HL-60/S4 treated with phorbol 12-myristate 13-acetate at 8.2 ng/mL for 4 days and 3 days (cell line): Measurements from ENCODE around the gene CHRM5.
"Not testable (repeated sequence)": the region's sequence is repeated elsewhere in the genome, so short reads cannot be mapped to it uniquely, and the experiment has no call there.

Experiments
- in situ Hi-C: fragments of 300-500 bp; cut with MboI; formaldehyde crosslinking; loops from 2 replicates; pipeline ENCODE4 v1.15.0; 2022; ENCODE audit warnings: low sequenced_read_pairs

The CHRM5 gene

DNA sequence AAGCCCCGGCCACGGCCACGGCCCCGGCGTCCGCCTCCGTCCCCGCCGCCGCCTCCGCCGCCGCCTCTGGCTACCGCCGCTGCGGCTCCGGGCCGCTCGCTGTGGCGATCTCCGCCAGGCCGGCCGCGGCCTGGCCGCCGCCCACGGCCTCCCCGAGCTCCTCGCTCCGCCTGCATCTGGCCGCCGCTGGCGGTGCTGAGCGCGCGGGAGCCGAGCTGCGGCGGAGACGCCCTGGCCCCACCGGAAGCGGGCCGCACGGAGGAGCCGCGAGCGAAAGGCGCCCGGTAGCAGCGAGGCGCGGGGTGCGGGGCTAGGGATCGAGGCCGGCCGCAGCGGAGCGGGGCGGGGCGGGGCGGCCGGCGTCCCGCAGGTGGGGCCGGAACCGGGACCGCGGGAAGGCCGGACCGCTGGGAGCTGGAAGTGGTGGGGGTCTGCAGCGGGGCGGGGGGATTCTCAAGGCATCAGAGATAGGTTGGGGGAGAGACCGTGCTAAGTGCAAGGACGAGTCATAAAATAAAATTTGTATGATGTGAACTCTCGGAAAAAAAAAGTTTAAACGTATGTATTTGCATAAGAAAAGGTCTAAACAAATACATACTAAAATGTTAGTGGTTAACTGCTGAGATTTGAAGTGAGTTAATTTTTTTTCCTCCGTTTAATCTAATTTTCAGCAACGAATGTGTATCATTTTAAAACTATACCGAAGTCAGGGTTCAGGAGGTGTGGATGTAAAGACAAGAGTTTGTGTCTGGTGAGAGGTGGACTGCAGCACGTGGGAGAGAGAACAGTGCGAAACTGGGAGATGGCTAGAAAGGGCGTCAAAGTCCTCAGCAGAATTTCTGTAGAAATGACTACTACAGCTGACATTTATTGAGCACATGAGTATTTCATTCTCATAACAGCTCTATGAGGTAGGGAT lies 70.8 kb downstream of the CHRM5 start, which contains the start of gene AVEN:
TSS of gene AVEN (minus strand) at position 334 of the 919 bp plus-strand sequence. CDS start at position 176, 158 bp downstream.
- in situ Hi-C loops = no loop called here

- in situ Hi-C loops = no loop called here
Observed at GRCh38 chr15:34039790-34040113, 71.5 kb downstream of the CHRM5 start.

- in situ Hi-C loops = no loop called here
Observed at GRCh38 chr15:34043391-34043790, 75.1 kb downstream of the CHRM5 start.

- in situ Hi-C loops = no loop called here
Observed at GRCh38 chr15:34043813-34044212, 75.5 kb downstream of the CHRM5 start.

DNA sequence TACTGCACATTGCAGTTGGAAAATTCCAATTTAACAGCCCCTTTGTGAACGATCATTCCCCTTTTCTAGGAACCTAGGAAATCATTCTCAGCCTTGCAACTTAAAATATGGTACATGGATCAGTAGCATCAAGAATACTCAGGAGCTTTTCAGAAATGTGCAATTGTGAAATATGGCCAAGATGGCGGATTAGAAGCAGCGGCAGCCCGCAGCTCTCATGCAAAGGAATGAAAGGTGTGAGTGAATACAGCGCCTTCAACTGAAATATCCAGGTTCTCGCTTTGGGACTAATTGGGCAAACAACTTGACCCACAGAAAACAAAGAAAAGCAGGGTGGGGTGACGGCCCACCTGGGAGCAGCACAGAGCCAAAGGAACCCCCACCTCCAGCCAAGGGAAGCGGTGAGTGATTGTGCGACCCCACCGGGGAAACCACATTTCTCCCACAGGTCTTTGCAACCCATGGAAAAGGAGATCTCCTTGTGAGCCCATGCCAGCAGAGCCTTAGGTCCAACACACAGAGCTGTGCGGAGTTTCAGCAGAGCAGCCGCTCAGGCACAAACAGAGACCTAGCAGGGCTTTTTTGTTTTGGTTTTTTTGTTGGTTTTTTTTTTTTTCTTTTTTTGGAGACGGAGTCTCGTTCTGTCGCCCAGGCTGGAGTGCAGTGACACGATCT lies 78.3 kb downstream of the CHRM5 start:
- in situ Hi-C loops = no loop called here

GRCh38 chr15:34047893-34048775 lies 79.8 kb downstream of the CHRM5 start:
- in situ Hi-C loops = no loop called here

DNA sequence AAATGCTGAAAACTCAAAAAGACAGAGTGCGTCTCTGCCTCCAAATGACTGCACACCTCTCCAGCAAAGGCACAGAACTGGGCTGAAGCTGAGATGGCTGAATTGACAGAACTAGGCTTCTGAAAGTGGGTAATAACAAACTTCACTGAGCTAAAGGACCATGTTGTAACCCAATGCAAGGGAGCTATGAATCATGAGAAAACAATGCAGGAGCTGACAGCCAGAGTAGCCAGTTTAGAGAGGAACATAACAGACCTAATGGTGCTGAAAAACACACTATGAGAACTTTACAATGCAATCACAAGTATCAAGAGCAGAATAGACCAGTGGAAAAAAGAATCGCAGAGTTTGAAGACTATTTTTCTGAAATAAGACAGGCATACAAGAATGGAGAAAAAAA lies 80.8 kb downstream of the CHRM5 start:
- in situ Hi-C loops = no loop called here

DNA sequence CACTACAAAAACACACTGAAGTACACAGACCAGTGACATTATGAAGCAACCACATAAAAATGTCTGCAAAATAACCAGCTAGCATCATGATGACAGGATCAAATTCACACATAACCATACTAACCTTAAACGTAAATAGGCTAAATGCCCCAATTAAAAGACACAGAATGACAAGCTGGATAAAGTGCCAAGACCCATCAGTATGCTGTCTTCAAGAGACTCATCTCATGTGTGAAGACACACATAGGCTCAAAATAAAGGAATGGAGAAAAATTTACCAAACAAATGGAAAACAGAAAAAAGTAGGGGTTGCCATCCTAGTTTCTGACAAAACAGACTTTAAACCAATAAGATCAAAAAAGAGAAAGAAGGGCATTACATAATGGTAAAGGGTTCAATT lies 82.1 kb downstream of the CHRM5 start:
- in situ Hi-C loops = not testable (repeated sequence)

DNA sequence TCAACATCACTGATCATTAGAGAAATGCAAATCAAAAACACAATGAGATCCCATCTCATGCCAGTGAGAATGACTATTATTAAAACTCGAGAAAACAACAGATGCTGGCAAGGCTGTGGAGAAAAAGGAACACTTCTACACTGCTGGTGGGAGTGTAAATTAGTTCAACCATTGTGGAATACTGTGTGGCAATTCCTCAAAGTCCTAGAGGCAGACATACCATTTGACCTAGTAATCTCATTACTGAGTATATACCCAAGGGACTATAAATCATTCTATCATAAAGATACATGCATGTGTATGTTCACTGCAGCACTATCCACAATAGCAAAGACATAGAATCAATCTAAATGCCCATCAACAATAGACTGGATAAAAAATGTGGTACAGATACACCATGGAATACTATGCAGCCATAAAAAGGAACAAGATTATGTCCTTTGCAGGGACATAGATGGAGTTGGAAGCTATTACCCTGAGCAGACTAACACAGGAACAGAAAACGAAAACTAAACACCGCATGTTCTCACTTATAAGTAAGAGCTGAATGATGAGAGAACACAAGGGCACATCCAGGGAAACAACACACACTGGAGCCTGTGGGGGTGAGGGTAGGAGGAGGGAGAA lies 85.9 kb downstream of the CHRM5 start:
- in situ Hi-C loops = no loop called here

DNA sequence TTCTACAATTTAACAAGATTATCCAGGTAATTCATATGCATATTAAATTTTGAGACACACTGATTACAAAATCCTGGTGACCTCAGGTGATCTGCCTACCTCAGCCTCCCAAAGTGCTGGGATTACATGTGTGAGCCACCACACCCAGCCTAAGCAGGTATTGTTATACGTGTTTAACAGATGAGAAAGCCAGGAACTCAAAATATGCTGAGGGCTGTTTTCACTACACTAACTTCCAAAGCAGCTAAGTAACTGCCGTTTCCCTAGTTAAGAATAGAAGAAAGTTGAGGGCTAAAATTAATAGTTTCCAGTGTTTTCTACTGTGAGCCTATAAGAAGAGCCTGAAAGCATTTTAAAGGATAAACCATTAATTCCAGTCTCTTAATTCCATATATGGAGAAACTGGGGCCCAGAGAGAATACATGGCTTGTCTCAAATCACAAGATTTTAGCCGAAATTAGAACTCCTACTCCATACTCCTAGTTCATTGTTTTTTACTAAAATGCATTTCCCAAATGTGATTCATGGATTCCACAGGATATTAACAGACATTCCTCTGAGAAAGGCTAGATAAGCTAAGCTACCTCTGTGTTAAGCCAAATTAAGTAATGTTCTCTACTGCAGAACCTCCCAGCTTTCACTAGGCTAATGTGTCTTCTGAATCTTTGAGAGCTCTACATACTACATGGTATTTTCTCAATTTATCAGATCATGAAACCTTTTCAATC lies 87.7 kb downstream of the CHRM5 start:
- in situ Hi-C loops = no loop called here

DNA sequence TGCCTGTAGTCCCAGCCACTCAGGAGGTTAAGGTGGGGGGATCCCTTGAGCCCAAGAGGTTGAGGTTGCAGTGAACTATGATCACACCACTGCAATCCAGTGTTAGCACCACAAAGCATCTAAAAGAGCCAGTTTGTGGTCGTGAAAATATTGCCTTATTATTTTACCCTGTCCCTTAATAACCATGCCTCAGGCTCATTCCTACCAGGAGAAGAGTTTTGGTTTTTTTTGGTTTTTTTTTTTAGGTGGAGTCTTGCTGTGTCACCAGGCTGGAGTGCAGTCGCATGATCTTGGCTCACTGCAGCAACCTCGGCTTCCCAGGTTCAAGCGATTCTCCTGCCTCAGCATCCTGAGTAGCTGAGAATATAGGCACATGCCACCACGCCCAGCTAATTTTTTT lies 88.6 kb downstream of the CHRM5 start:
- in situ Hi-C loops = no loop called here

DNA sequence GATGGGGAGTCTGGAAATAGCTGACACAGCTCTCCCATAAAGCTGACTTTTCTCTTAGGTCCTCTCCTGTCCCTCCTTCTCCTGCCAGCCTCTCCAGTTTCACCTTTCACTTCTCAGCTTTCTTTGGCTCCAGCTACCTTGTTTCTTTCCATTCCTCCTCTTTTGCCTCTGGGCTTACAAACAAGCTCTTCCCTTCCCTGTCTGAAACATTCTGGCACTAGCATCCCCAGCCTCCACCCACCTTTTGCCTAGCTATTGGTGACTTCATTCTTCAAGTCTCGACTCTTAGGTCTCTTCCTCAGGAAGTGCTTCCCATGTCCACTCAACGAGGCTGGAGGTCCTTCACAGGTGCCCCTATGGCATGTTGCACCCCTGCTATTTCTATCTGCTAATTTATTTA lies 91.2 kb downstream of the CHRM5 start:
- in situ Hi-C loops = no loop called here

GRCh38 chr15:34059946-34060345 lies 91.6 kb downstream of the CHRM5 start:
- in situ Hi-C loops = no loop called here

DNA sequence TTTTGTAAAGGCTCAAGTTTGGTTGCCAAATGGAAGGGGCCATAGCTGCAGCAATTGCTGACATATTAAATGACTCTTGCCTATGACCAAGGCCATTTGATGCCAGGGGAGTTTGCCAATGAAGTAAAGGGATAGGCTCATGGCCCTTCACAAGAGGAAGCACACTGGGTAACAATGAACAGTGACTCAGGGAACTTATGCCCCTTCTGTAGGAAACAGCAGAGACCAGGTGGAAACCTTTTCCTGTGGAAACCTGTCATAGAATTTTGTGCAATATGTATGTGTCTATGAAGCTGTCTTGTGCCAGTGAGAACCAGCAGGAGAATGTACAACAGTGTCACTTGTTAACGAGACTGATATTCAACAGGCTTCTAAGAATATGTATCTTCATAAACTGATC lies 96.1 kb downstream of the CHRM5 start:
- in situ Hi-C loops = no loop called here

GRCh38 chr15:34065261-34065660 lies 97.0 kb downstream of the CHRM5 start:
- in situ Hi-C loops = no loop called here

DNA sequence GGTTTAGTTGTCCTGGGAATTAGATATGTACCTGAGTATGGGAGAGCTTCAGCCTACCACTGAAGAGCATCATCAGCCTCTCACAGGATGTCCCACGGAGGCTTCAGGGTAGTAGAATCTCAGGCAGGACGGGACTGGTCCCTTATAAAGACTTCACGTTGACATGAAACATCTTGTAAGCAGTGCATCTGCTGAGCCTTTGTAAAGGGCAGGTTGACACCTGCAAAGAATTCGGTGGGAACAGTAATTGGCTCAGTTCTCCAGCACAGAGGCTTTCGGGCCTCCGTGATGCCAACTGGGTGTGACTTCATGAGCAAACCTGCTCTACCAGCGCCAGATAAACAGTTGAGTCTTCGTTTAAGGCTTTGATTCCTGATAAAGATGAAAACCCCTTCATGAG lies 97.6 kb downstream of the CHRM5 start:
- in situ Hi-C loops = no loop called here

GRCh38 chr15:34070003-34070402 lies 101.7 kb downstream of the CHRM5 start:
- in situ Hi-C loops = no loop called here

DNA sequence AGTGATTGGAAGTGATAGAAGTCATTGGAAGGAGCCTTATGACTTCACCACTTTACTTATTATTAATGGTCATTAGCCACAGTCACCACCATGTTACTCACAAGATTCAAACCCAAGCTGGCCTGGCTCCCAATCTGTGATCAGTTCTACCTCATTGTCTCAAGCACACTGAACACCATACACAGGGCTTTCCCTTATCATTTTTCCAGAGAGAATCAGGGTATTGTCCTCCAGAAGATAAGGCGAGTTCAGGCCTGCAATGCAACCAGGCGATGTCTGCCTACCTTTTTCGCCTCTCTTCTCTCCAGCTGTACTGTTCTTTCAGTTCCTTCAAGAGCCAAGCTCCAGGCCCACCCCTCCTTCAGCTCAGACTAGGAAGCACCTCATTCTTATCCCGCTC lies 108.5 kb downstream of the CHRM5 start:
- in situ Hi-C loops = no loop called here

DNA sequence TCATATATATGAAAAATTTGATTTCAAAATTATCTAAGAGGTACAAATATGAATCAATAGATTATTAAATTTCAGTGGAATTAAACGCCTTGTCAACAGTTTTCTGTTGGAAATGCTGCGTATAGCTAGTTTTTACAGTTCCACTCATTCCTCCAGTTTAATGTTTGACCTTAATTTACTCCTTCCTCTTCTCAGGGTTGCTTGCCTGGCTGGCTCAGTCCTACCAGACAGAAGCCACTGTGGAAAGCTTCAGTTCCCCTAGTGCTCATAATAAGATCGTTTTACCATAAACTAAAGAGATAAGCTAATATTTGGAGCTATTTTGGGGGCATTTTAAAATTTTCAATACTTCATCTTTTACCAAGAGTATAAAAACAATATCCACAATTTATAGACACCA lies 110.6 kb downstream of the CHRM5 start:
- in situ Hi-C loops = no loop called here

- in situ Hi-C loops = no loop called here
Observed at GRCh38 chr15:34079904-34080303, 111.6 kb downstream of the CHRM5 start.
